GM18951 (cell line): ENCODE results near the gene CLEC1B.
"Not testable (repeated sequence)": the region's sequence is repeated elsewhere in the genome, so short reads cannot be mapped to it uniquely, and the experiment has no call there.

Source experiments
- POLR2A ChIP-seq: IDR thresholded peaks from 4 replicates; pipeline ENCODE4 v1.6.1; 2011; ENCODE audit warnings: mild to moderate bottlenecking; ENCODE audit not compliant: insufficient read length, insufficient read depth; ENCODE audit errors: extremely low read depth
- in situ Hi-C: fragments of 300-500 bp; cut with MboI; formaldehyde crosslinking; loops from one replicate; pipeline ENCODE4 v1.12.0; 2022; ENCODE audit warnings: low sequenced_read_pairs, mixed read lengths, inconsistent platforms; ENCODE audit not compliant: unreplicated experiment

The CLEC1B gene

DNA sequence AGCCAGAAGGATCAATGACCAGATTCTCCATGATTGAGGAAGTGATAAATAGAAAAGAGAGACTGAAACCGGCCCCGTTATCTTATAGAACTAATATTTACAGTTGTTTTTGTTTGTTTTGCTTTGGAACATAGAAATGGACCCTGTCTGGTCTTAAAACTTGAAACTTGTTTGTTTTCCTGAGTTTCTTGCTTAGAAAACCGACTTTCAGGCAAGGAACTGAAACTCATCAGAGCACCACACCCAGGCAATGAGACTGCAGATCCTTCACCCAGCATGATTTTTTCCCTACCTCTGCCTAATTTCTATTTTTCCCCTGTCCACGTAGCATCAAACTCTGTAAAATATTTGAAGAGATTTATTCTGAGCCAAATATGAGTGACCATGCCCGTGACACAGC lies 38.3 kb downstream of the CLEC1B start:
- in situ Hi-C loops = no loop called here
- no peak for TF ChIP-seq POLR2A

GRCh38 chr12:9957834-9958233 lies 41.1 kb downstream of the CLEC1B start:
- TF ChIP-seq POLR2A = no peak
- in situ Hi-C loops = no loop called here

GRCh38 chr12:9952954-9953729 lies 45.8 kb downstream of the CLEC1B start:
- in situ Hi-C loops = not testable (repeated sequence)

DNA sequence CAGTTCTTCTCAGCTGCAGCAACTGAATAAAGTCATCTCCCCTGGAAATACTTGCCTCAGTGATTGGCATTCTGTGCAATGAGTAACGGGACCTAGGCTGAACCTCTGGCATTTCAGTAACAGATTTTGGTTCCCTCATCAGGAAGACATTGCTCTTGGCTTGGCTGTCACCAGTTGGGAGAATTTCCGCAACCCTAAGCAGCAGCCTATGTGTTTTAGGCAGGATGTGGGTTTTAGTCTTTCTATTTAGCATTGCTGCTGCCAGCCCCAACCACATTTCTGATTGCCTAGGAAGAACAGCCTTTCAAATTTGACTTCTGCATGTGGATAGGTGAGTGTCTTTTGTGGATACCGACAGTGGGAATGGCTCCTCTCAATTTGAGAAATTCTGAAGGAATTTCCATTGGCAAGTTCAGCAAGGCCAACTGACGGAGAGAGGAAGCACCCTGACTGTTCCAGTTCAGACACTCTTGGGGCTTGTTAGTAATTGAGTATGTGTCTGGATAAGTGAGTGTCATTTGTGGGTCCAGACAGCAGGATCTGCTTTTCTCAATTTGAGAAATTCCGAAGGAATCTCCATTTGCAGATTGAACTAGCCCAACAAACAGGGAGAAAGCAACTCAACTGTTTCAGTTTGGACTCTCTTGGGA lies 47.8 kb downstream of the CLEC1B start:
- in situ Hi-C loops = no loop called here
- TF ChIP-seq POLR2A = no peak

DNA sequence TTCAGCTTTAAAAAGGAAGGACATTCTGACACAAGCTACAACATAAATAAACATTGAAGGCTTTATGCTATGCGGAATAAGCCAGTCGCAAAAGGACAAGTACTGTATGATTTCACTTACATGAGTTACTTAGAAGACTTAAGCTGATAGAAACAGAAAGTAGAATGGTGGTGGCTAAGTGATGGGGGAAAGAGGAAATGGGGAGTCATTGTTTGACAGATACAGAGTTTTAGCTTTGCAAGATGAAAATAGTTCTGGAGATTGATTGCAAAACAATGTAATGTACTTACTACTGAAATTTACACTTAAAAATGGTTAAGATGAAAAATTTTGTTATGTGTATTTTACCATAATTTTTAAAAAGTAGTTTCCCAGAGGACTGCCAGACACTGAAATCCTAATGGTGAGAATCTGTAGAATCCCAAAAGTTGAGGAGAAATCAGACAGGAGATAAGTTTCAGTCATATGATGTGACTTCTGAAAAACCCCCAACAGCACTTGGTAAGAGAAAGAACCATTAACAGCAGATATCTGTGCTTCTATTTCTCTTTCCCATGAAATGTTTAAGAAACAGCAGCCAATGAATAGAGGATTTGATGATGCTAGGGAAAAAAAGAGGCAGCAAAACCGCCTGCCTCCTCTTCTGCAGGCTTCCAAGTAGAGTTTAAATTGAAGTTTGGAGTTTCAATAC lies 50.2 kb downstream of the CLEC1B start:
- in situ Hi-C loops = no loop called here
- TF ChIP-seq POLR2A = no peak

DNA sequence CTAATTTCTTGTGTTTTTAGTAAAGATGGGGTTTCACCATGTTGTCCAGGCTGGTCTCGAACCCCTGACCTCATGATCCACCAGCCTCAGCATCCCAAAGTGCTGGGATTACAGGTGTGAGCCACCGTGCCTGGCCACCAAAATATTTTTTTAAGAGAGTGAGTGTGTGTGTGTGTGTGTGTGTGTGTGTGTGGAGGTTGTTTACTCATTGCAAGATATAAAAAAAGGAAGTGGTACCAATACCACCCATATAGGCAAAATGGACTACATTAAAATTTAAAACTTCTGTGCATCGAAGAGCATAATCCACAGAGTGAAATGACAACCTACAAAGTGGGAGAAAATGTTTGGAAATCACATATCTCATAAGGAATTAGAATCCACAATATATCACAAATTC lies 51.2 kb downstream of the CLEC1B start:
- TF ChIP-seq POLR2A = no peak
- in situ Hi-C loops = no loop called here

DNA sequence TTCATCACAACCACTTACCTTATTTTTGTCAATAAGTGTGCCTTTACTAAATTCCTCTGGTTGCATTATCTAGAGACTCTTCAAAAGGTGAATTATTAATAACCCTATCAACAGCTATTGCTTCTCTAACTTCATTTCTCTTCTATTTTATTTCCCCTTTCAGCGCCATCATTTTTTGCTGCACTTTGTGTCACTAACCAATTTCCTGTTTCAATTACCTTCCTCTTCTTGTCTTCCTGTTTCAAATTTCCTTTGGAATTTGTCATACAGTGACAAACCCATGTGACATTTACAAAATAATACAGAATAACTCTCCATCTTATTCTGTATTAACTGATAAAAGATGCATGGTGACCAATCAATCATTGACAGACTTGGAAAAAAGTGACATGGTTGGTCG lies 54.5 kb downstream of the CLEC1B start:
- TF ChIP-seq POLR2A = no peak
- in situ Hi-C loops = no loop called here

- in situ Hi-C loops = no loop called here
- TF ChIP-seq POLR2A = no peak
Measured at GRCh38 chr12:9943240-9943639, 55.7 kb downstream of the CLEC1B start.
